Globus pallidus (tissue), 1 donor: ENCODE data around the gene SCUBE2.
"Not testable (repeated sequence)": the region's sequence is repeated elsewhere in the genome, so short reads cannot be mapped to it uniquely, and the experiment has no call there.

ENCODE experiments used
- DNase-seq: peaks from one replicate; pipeline ENCODE4 v3.0.0-alpha.2; 2015; ENCODE audit warnings: low spot score

Gene SCUBE2

DNA sequence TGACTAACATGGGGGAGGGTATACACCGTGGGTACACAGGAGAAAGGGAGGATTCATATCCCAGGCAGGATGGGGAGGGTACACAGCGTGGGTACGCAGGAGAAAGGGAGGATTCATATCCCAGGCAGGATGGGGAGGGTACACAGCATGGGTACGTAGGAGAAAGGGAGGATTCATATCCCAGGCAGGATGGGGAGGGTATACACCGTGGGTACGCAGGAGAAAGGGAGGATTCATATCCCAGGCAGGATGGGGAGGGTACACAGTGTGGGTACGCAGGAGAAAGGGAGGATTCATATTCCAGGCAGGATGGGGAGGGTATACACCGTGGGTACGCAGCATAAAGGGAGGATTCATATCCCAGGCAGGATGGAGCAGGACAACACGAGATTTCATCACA lies 51.0 kb downstream of the SCUBE2 start:
- no peak for DNase-seq

DNA sequence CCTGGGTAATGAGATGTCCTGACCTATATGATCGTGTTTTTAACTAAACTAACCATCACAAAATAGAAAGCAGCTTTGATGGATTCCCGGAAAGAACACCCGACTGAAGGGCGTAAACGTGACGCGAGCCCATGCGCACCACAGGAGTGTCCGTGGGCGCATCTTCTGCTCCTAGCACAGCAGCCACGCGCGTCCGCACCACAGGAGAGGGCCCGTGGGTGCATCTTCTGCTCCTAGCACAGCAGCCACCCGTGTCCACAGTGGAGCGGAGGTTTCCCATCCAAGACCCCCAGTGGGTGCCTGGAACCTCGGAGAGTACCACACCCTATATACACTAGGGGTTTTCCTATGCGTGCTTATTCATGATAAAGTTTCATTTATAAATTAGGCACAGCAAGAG lies 51.5 kb downstream of the SCUBE2 start:
- no peak for DNase-seq

DNA sequence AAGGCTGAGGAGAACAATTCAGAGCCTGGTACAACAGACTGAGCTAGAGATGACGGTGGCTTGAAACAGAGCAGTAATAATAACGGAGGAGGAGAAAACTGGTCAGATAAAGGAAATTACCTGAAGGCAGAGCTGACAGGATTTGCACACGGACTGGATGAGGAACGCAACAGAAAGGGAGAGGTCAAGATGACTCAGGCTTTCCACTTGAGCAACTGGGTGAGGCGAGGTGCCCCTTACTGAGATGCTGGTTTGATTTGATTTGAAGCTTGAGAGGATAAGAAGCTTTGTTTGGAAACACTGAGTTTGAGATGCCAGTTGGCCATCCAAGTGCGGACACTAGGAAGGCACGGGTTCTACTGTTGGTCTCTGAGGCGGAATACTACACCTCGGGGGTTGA lies 52.2 kb downstream of the SCUBE2 start:
- no peak for DNase-seq

- DNase-seq, result no peak
These were observed 52.9 kb downstream of the SCUBE2 start for GRCh38 chr11:9038541-9038940.

DNA sequence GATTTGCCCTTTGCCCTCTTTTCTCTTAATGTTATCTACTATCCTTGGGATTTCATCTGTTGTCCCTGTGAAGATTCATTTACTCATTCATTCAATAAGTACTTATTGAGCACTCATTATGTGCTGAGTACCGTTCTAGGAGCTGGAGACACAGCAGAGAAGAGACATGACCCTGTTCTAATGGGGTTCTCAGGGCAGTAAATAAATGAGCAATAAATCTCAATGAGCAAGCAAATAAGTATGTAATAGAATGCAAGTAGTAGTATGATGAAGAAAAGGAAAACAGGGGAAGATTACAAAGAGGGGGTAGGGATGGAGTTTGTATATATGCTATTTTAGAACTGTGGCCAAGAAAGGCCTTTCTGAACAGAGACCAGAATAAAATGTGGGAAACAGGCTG lies 53.4 kb downstream of the SCUBE2 start:
- DNase-seq, result no peak

- DNase-seq, result peak; percentile 20
These were observed 54.2 kb downstream of the SCUBE2 start for GRCh38 chr11:9037046-9037780.

- no peak for DNase-seq
These were observed 60.8 kb downstream of the SCUBE2 start for GRCh38 chr11:9030601-9031000.

DNA sequence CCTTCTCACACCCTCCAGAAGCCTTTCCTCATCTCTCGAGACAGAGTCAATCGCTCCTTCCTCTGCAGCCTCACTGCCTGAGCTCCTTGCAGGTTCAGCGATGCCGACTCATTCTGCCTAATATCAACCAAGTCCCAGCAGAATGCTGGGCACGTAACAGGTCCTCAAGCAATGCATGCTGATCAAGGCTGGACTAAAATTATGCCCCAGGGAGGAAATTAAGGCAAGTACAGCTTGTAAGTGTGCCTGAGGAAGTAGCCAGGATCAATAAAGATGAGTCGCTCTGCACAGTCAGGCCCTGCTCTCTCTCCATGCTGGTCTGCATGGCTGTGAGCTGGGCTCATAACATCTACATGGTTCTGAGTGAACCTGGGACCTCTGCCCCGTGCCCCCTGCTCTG lies 62.0 kb downstream of the SCUBE2 start:
- DNase-seq, result no peak

GRCh38 chr11:9028581-9028980 lies 62.8 kb downstream of the SCUBE2 start:
- no peak for DNase-seq

DNA sequence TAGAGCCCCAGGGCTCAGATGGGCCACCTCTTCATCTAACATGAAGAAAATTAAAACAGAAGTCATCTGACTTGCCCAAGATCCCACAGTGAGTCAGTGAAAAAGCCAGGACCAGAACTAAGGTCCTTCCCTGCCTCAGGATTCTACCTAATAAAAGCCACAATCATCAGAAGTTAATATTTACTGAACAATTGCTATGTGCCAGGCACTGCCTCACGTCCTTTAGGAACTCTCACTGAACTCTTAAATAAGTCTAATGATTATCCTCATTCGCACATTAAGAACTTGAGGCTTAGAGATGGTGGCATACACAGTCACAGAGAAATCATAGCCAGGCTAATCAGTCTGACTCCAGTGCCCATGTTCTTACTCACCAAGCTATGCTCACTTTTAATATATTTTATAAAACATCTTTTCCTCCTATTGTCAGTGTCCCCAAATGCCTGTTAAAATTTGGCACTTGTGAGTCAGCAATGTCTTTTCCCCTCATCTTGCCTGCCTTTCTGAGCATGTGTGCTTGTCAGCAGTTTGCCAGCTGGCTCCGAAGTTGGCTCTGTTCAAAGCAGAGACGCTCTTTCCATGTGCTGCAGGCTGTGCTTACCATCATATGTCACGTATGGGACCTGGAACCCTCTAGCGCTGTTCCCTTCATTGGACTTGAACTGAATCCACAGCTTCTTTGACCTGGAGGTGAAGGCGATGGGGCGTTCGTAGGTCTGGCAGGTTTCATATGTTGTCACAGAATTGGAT lies 66.1 kb downstream of the SCUBE2 start:
- no peak for DNase-seq

DNA sequence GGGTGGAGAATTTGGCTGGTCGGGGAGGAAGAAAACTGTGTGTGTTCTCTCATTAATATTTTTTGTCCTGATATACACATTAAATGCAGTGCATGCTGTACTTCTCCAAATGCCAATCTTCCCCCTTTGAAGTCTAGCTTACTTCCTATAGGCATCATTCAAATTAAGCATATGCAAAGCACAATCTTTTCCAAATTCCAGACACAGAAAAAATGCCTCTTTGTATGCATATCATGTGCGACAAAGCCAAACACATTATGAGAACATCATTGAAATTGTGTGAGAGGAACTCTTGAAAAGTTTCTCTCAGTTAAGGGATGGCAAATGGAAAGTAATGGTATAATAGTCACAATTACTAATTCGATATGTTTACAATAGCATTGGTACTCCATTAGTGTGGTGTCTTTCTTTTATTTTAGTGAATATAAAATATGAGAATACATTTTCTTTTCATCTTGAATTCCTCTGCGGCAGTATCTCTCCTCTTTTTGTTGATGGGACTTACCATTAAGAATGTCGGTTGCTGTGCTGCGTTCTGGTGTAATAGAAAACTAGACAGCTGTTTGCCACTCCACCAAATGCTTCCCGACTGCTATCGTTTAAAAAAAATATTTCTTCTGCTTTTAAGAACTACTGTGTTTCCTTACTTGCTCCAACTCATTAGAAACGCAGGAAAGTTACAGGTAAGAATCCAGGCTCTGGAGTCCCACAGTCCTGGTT lies 68.3 kb downstream of the SCUBE2 start:
- DNase-seq, result no peak

DNA sequence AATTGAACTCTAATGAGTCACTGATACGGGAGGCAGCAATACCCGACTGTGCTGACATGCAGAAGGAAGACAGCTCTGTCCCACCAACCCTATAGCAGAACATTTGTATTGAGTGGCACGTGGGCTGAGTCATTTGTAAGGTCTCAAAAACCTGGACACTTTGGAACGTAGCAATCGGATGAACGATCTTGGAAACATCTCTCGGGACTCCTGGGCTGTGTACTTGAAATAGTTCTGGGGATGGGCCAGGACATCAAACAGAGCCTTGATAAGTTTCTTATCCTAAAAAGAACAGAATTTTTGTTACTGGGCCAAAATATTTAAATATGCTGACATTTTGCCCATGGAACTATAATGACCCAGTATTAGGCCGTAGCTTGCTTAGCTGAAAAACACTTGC lies 70.5 kb downstream of the SCUBE2 start:
- DNase-seq, result no peak

DNA sequence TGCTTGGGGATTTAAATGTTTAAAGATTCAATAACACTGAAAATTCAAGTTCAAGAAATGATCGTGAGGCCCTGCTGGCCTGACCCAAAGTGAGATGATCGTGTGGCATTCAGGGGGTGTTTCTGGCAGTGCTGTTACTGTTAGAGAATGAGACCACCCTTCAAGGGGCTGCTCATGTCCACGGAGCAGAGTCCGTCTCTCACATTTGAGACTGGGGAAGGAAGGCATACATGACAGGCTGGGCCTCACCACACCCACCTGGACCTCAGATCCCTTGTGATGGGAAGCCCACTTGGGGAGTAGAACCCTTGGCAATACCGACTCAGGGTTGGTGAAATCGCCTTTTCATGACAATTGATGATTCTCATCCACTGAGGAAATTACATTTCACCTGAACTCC lies 71.5 kb downstream of the SCUBE2 start:
- DNase-seq, result no peak

DNA sequence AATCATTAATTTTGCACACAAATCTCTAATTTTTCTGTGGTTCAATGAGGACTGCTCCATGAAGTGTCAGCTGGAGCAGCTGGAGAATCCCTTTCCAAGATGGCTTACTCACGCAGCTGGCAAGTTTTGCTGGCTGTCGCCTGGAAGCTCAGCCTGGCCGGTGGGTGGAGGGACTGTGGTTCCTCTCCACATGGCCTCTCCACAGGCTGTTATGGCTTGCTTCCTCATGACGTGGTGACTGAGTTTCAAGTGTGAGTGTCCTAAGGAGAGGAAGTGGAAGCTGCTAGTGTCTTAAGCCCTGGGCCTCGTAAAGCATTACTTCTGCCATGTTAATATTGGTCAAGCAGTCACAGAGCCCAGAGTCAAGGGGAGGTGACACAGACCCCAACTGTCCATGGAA lies 73.6 kb downstream of the SCUBE2 start:
- peak; percentile 35 for DNase-seq

DNA sequence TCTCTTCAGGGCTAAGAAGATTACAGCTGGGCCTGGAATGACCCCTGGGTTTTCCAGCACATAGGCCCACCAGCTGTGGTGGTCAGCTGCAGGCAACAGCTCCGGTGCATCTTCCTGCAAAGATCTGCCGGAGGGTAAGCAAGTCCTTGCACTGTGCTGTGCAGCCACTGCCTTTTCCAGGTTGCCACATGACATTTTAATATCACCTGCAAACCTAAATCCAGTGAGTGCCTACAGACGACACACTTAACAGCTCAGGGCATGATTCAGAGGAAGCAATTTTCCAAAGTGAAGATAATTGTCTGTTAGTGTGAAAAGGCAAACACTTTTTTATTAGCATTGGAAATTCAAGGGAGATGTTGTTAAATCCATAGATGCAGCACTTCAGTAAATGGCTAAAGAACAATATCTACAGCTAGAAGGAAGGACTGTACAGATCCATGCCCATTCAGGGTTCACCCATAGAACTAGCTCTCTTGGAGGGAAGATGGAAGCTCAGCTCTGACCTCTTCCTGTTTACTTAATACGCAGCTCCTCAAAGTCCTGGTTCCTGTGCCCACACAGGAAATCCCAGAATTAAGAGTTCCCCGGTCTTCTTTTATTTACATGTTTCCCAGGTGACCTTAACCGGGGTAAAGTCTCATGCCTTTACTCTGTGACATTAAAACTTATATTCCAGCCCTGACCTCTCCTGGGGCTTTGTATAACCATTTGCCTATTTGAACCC lies 74.3 kb downstream of the SCUBE2 start:
- DNase-seq, result no peak

DNA sequence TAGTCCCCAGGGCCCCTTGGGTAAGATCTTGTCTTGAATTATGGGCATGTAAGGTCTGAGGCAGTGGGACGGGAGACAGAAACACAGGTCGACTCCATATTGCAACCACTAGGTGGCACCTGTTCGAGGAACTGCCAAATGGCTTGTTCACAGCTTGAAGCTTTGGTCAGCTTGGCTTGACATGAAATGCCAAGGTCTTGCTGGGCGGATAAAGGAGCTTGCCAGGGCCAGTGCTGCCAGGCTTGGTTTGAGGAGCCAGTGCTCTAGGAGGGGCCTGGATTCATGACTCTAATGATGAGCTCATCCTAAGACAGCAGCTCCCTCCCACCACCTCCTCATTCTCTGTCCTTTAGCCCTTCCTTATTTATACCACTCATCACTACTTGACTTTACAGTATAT lies 75.7 kb downstream of the SCUBE2 start:
- DNase-seq, result peak; percentile 63

- DNase-seq, result no peak
These were observed 76.6 kb downstream of the SCUBE2 start for GRCh38 chr11:9014826-9015225.

DNA sequence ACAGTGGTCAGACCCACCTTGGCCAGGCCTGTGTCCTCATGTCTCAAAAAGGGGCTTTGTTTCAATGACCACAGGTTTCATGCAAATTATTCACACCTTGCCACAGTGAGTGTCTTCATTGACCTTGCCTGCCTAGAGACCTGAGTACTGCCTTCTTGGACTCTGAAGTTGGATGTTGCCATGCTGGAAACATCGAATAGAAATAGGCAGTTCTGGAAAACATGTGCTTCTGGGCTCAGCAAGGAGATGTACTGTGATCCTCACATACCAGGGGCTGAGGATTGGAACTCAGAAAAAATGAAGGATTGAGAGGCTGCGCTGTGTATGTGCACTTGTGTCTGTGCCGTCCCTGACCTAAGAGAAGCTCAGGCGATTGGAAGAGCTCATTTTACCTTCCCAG lies 78.0 kb downstream of the SCUBE2 start:
- no peak for DNase-seq

DNA sequence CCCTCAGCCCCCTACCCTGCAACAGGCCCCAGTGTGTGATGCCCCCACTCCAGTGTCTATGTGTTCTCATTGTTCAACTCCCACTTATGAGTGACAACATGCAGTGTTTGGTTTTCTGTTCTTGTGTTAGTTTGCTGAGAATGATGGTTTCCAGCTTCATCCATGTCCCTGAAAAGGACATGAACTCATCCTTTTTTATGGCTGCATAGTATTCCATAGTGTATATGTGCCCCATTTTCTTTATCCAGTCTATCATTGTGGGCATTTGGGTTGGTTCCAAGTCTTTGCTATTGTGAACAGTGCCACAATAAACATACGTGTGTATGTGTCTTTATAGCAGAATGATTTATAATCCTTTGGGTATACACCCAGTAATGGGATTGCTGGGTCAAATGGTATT lies 81.9 kb downstream of the SCUBE2 start:
- DNase-seq, result not testable (repeated sequence)

DNA sequence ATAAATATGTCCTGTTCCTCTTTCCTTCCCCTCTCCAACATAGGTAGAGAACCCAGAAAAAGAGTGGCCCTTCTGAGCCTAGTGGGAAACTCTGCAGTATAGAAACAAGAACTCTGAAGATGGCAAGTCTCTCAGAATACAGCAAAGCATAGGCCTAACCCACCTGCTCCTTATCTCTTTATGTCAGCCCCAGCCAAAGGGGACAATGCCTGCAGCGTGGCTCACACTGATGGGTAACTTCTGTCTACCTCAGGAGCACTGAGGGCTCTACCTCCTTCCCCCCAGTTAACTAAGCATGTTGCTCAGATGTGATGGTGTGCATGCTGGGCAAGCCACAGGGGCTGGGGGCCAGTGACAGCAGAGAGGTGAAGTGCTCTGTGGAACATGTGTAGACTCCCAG lies 82.7 kb downstream of the SCUBE2 start:
- no peak for DNase-seq

DNA sequence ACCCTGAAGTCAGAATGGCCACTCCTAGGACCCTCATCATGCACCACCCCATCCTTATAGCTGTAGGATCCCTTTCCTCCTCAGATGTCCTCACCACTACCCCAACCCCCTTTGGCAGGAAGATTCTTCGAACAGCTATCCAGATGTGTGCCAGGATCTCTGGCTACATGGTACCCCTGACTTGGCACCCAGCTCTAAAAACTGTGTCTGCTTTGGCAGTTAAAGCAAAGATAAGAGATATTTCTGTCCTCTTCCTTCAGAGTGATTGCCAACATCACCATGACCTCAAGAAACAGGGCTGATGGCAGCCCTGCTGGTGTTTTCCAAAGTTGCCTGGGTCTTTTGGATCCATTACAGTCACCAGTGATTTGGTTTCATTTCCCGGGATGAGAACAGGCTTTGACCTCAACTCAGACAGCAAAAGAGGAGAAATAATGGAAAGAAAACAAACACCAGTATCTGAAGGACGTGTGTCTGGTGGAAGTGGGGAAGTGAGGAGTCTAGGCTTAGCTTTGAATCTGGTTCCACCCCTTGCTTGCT lies 83.3 kb downstream of the SCUBE2 start:
- DNase-seq, result no peak

DNA sequence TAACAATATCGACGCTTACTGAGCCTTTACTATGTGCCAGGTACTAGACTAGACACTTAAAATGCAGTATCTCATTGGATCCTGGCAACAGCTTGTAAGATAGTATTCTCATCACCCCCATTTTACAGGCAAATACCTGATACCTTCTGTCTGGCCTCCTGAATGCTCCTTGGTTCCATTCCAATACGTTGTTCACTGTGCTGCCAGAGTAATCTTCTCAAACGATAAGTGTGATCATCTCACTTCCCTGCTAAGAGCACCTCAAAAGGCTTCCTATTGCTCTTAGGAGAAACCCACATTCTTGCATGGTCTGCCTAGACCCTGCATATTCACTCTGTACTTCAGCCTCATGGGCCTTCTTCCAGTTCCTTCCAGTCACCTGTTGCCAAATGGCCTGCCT lies 86.3 kb downstream of the SCUBE2 start:
- DNase-seq, result no peak
